ENCODE data around the gene DLG2. TPM values are rescaled to one million over a fixed set of nuclear protein-coding genes. Genes with fewer than 3 reads are reported as not detected.

DLG2 gene
- total RNA-seq, 1 experiment from 2014 or later = not detected

GRCh38 chr11:83549984-83550667 lies 2077.0 kb downstream of the DLG2 start:
- in situ Hi-C loops (cut with HindIII; ENCODE audit: low pct_unique_long_range_greater_than_20kb, low sequenced_read_pairs) = no loop called here
- DNase-seq (ENCODE audit: low read depth, low spot score) = no peak

GRCh38 chr11:83546368-83546767 lies 2080.8 kb downstream of the DLG2 start:
- no peak for DNase-seq (ENCODE audit: low read depth, low spot score)
- in situ Hi-C loops (cut with HindIII; ENCODE audit: low pct_unique_long_range_greater_than_20kb, low sequenced_read_pairs) = no loop called here

GRCh38 chr11:83545494-83546260 lies 2081.5 kb downstream of the DLG2 start:
- in situ Hi-C loops (cut with HindIII; ENCODE audit: low pct_unique_long_range_greater_than_20kb, low sequenced_read_pairs) = no loop called here

GRCh38 chr11:83544846-83545245 lies 2082.3 kb downstream of the DLG2 start:
- no peak for DNase-seq (ENCODE audit: low read depth, low spot score)
- in situ Hi-C loops (cut with HindIII; ENCODE audit: low pct_unique_long_range_greater_than_20kb, low sequenced_read_pairs) = no loop called here

More at GRCh38 chr11:83545494-83546260, 2081.5 kb downstream of the DLG2 start:
- no peak for DNase-seq (ENCODE audit: low read depth, low spot score)

GRCh38 chr11:83543706-83544439 lies 2083.3 kb downstream of the DLG2 start:
- DNase-seq (ENCODE audit: low read depth, low spot score) = no peak
- in situ Hi-C loops (cut with HindIII; ENCODE audit: low pct_unique_long_range_greater_than_20kb, low sequenced_read_pairs) = no loop called here

GRCh38 chr11:83542861-83543260 lies 2084.3 kb downstream of the DLG2 start:
- in situ Hi-C loops (cut with HindIII; ENCODE audit: low pct_unique_long_range_greater_than_20kb, low sequenced_read_pairs) = no loop called here
- DNase-seq (ENCODE audit: low read depth, low spot score) = no peak

GRCh38 chr11:83540728-83541127 lies 2086.4 kb downstream of the DLG2 start:
- in situ Hi-C loops (cut with HindIII; ENCODE audit: low pct_unique_long_range_greater_than_20kb, low sequenced_read_pairs) = no loop called here
- DNase-seq (ENCODE audit: low read depth, low spot score) = no peak

- in situ Hi-C loops (cut with HindIII; ENCODE audit: low pct_unique_long_range_greater_than_20kb, low sequenced_read_pairs) = no loop called here
- no peak for DNase-seq (ENCODE audit: low read depth, low spot score)
Observed at GRCh38 chr11:83540112-83540675, 2086.9 kb downstream of the DLG2 start.

- in situ Hi-C loops (cut with HindIII; ENCODE audit: low pct_unique_long_range_greater_than_20kb, low sequenced_read_pairs) = no loop called here
- DNase-seq (ENCODE audit: low read depth, low spot score) = no peak
Observed at GRCh38 chr11:83538286-83538685, 2088.9 kb downstream of the DLG2 start.

- DNase-seq (ENCODE audit: low read depth, low spot score) = no peak
- in situ Hi-C loops (cut with HindIII; ENCODE audit: low pct_unique_long_range_greater_than_20kb, low sequenced_read_pairs) = no loop called here
Observed at GRCh38 chr11:83537131-83537610, 2090.0 kb downstream of the DLG2 start.

GRCh38 chr11:83533166-83533565 lies 2094.0 kb downstream of the DLG2 start:
- no peak for DNase-seq (ENCODE audit: low read depth, low spot score)
- in situ Hi-C loops (cut with HindIII; ENCODE audit: low pct_unique_long_range_greater_than_20kb, low sequenced_read_pairs) = no loop called here

GRCh38 chr11:83528877-83529276 lies 2098.3 kb downstream of the DLG2 start:
- no peak for DNase-seq (ENCODE audit: low read depth, low spot score)
- in situ Hi-C loops (cut with HindIII; ENCODE audit: low pct_unique_long_range_greater_than_20kb, low sequenced_read_pairs) = no loop called here

GRCh38 chr11:83528225-83528624 lies 2098.9 kb downstream of the DLG2 start:
- in situ Hi-C loops (cut with HindIII; ENCODE audit: low pct_unique_long_range_greater_than_20kb, low sequenced_read_pairs) = no loop called here

GRCh38 chr11:83523676-83524075 lies 2103.5 kb downstream of the DLG2 start:
- in situ Hi-C loops (cut with HindIII; ENCODE audit: low pct_unique_long_range_greater_than_20kb, low sequenced_read_pairs) = no loop called here
- DNase-seq (ENCODE audit: low read depth, low spot score) = no peak

More at GRCh38 chr11:83528225-83528624, 2098.9 kb downstream of the DLG2 start:
- no peak for DNase-seq (ENCODE audit: low read depth, low spot score)

- in situ Hi-C loops (cut with HindIII; ENCODE audit: low pct_unique_long_range_greater_than_20kb, low sequenced_read_pairs) = no loop called here
- DNase-seq (ENCODE audit: low read depth, low spot score) = no peak
Observed at GRCh38 chr11:83522911-83523310, 2104.2 kb downstream of the DLG2 start.

- in situ Hi-C loops (cut with HindIII; ENCODE audit: low pct_unique_long_range_greater_than_20kb, low sequenced_read_pairs) = no loop called here
- DNase-seq (ENCODE audit: low read depth, low spot score) = peak; percentile 21
Observed at GRCh38 chr11:83521647-83522596, 2105.2 kb downstream of the DLG2 start.

- no peak for DNase-seq (ENCODE audit: low read depth, low spot score)
- in situ Hi-C loops (cut with HindIII; ENCODE audit: low pct_unique_long_range_greater_than_20kb, low sequenced_read_pairs) = no loop called here
Observed at GRCh38 chr11:83520849-83521248, 2106.3 kb downstream of the DLG2 start.
